ENCODE measurements around the gene PIGV.
"Not testable (repeated sequence)": the region's sequence is repeated elsewhere in the genome, so short reads cannot be mapped to it uniquely, and the experiment has no call there.

PIGV gene

GRCh38 chr1:26833432-26834405, 46.0 kb downstream of the PIGV start:
- DNase-seq = no peak

- DNase-seq = not testable (repeated sequence)
Observed at GRCh38 chr1:26837665-26838064, 49.9 kb downstream of the PIGV start.

- no peak for DNase-seq
Observed at GRCh38 chr1:26838474-26839338, 51.0 kb downstream of the PIGV start.

- DNase-seq = no peak
Observed at GRCh38 chr1:26839339-26839722, 51.6 kb downstream of the PIGV start.

GRCh38 chr1:26839779-26840178, 52.0 kb downstream of the PIGV start:
- no peak for DNase-seq

- DNase-seq = no peak
Observed at GRCh38 chr1:26844424-26845196, 56.9 kb downstream of the PIGV start.

- not testable (repeated sequence) for DNase-seq
Observed at GRCh38 chr1:26847826-26848225, 60.1 kb downstream of the PIGV start.
